ENCODE data around the gene ANKRD6.
"Not testable (repeated sequence)": the region's sequence is repeated elsewhere in the genome, so short reads cannot be mapped to it uniquely, and the experiment has no call there.

The ANKRD6 gene

DNA sequence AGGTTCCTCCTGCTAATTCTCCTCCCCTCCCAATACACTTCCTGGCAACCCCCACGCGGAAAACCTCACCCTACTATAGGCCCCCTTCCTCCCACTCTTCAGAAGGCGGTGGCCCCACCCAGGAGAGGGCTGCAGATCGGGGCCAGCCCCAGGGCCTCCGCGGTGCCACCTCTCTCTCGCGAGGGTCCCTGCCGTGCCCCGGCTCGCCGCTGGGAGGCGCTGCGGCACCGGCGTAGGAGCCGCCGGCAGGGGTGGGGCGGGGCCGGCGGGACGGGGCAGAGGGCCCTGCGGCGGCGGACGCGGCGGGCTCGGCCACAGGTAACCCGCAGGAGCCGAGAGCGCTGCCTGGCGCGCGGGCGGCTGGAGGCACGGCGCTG lies at the start of gene ANKRD6:
ANKRD6 (plus strand) TSS at position 278 of the 377 bp plus-strand sequence. CDS start 133,825 bp downstream, outside the sequence.
- peak; percentile 65 to 73 for DNase-seq

GRCh38 chr6:89385156-89385667 lies 47.7 kb upstream of the ANKRD6 start:
- peak; percentile 57 to 73 for DNase-seq

- DNase-seq = no peak
Measured at GRCh38 chr6:89385846-89386245, 47.1 kb upstream of the ANKRD6 start.

DNA sequence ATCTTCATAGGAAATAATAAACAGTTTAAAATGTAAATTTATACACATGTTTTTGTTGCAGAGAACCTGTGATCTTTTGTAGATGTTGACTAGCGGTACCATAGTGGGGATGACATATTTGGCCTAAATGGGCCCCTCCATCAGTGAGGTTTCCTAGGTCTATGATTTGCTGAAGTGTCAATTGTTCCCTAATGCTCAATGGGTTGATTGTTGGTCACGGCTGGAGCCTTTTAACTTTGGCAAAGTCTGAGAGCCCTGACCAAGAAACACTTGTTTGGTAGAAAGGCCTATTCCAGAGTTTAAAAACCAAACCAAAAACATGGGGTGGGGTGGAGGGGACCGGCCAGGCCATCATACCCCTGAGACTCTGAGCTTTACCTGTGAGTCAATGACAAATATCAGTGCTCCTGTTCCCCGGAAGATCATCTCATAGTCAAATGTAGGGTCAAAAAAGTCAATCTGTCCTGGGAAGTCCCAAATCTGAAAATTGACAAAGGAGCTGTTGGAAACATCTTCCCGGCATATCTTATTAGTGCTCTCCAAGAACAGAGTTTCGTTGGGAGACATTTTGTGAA lies 45.9 kb upstream of the ANKRD6 start:
- DNase-seq = no peak

GRCh38 chr6:89387516-89388201 lies 45.3 kb upstream of the ANKRD6 start:
- DNase-seq = no peak

GRCh38 chr6:89388846-89389245 lies 44.1 kb upstream of the ANKRD6 start:
- no peak for DNase-seq

DNA sequence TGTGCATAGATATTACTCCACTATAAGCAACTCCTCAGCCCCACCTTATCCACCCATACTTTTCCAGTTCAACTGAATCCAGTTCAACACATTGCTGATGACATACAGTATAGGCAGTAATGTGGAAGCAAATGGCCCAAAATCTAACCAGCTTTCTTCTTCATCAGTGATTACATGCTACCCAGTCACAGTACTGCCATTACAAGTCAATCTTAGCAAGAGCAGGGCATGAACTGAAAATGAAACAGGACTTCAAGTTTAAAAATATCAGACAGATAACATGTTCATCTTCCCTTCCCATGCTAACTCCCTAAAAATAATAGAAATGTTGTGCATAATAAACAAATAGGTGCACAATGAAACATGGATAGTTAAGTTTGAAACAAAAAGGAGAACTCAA lies 40.1 kb upstream of the ANKRD6 start:
- no peak for DNase-seq

GRCh38 chr6:89393659-89394058 lies 39.3 kb upstream of the ANKRD6 start:
- DNase-seq = no peak

DNA sequence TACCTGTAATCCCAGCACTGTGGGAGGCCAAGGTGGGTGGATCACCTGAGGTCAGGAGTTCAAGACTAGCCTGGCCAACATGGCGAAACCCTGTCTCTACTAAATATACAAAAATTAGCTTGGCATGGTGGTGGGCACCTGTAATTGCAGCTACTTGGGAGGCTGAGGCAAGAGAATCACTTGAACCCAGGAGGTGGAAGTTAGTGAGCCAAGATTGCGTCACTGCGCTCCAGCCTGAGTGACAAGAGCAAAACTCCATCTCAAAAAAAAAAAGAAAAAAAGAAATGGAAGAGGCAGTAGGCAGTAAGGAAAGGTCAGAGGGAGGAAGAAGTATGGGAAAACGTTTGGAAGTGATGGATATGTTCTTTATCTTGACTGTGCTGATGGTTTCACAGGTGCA lies 35.1 kb upstream of the ANKRD6 start:
- DNase-seq = not testable (repeated sequence)

GRCh38 chr6:89398762-89399525 lies 34.0 kb upstream of the ANKRD6 start:
- peak in 1 of 2 experiments; percentile 22 for DNase-seq

- no peak for DNase-seq
Measured at GRCh38 chr6:89400050-89400449, 32.9 kb upstream of the ANKRD6 start.

- no peak for DNase-seq
Measured at GRCh38 chr6:89400912-89401399, 32.0 kb upstream of the ANKRD6 start.

GRCh38 chr6:89402776-89403175 lies 30.2 kb upstream of the ANKRD6 start:
- DNase-seq = no peak

DNA sequence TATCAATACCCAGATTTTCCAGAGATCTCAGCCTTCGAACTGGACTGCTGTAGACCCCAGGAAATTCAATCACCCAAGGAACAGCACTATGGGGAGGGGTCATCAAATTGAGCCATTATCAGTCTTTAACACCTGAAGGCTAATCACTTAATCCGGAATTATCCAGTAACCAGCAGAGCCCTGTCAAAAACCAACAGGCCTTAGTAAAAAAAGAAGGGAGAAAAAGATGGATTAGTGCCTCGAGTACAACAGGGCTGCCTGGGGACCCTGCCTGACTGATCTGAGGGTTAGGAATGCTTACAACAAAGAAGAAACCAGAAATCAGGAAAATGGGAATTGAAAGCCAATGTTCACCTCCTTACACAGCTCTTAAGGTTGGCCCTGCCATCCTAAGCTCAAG lies 28.4 kb upstream of the ANKRD6 start:
- no peak for DNase-seq

DNA sequence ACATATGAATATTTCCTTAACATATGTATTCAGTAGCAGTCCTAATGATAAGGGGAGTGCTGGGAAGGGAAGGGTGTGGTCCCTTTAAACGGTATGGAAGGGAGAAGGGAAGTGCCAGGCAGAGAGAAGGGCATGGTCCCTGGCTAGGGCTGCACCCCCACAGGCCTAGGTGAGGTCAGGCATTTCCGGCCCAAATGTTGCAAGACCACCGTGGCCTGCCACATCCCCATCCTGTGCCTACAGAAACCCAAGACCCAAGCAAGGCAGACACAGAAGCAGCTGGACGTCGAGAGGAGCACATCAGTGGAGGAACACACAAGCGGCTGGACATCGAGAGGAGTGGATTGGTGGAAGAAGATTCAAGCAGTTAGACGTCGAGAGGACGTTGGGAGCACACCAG lies 26.8 kb upstream of the ANKRD6 start:
- DNase-seq = no peak

- DNase-seq = no peak
Measured at GRCh38 chr6:89409461-89410035, 23.4 kb upstream of the ANKRD6 start.

DNA sequence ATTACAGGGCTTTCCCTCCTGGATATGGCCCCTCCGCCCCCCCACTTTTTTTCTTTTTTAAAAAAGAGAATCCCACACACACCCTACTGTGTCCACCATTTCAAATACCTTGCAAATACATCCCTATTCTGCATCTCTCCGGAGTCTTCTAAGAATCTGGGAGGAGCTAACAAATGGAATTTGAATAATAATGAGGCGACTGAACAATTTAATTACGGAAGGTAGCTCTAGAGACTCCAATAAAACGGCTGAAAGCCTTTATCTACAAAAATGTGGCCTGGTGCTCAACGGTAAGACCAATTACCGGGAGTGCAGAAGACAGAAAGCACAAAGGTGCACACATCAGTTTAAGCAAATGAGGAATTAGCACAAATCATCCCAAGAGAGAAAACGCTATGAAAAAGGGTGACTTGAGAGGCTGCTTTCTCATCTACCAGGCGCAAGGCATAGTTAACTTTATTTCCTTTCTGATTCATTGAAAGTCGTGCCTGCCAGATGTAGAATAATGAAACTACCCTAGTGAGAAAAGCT lies 22.7 kb upstream of the ANKRD6 start:
- DNase-seq = no peak

- no peak for DNase-seq
Measured at GRCh38 chr6:89410788-89411144, 22.2 kb upstream of the ANKRD6 start.

DNA sequence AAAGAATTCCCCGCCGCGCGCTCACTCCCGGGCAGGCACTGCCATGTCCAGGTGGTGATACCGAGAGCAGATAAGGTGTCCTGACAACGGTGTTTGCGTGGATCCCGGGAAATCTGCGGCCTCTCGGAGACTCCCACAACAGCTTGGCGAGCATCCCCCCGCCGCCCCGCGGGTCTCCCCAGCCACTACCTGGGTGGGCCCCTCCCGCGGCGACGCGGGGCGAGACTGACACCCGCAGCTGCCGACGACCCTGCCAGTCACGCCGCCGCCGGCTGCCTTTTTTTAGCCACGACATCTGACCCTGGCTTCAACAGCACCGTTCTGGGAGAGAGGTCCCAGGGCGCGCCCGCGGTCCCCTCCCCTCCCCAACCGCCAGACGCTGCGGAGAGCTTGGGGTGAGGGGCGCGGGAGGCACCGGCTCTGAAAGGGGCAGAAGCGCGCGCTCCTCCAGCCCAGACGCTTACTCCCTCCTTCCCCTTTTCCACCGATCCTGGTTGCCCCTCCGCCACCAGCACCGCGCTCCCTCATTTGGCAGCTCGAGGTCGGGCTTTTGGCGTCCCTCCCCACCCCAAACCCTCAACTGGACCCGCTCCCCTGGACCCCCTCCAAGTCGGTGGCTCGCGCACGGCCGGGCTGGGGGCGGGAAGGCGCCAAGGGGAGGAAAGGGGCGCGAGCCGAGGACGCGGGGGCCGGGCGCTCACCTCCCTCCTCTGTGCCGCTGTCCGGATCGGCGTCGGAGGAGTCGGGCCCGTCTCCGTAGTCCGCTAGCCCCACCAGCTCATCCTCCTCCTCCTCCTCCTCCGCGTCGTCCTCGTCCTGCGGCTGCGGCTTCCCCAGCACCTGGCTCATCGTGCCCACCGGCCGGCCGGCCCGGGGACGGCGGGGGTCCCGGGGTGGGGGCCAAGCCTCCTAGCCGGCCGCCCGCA lies 21.5 kb upstream of the ANKRD6 start:
- DNase-seq = peak; percentile 28 to 44

DNA sequence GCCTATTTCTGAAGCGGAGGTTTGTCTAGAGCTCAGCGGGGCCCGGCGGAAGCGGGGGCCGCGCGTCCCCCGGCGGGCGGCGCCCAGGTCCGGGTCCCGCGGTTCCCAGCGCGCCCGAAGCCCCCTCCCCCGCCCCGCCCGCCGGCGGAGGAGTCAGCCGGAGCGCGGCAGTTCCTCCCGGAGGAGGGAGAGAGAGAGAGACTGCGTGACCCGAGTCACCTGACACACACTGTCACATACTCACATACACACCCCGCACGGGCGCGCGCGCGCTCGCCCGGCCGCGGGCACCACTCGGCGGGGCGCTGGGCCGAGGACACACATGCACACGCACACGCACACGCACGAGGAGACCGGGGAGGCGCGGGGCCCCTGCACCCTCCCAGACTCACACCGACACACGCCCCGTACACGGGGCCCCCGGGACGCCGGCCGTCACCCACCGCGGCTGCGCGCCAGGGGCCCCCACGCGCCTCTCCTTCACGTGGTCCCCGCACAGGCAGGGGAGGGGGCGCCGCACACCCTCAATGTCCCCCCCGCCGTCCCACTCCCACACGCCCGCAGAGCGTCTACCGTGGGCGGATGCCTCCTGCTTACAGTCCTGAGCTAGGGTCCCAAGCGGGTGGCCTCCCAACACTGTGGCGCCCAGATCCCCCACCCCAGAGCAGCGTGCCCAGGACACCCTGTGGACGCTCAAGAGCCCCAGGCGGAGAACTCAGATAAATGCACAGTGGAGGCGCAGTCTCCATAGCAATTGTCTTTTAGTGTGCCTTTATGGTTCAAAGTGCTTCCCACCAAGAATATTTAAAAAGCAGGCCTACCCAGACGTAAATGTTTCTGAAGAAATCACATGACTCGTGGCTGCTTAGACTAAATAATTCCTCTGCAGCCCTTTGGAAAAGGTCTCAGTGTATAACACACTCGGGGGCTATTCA lies 20.6 kb upstream of the ANKRD6 start, which contains the start of gene RRAGD:
RRAGD (minus strand) TSS at position 203 of the 935 bp plus-strand sequence. CDS start 280 bp downstream, outside the sequence.
- peak; percentile 77 to 86 for DNase-seq

- no peak for DNase-seq
Measured at GRCh38 chr6:89413006-89413400, 19.9 kb upstream of the ANKRD6 start.

Measured in NCI-H2081 (cell line).